Ishikawa (cell line): ENCODE data around the gene SCG3.

Source experiments
- CREB1 ChIP-seq: IDR thresholded peaks from 2 replicates; pipeline ENCODE4 v1.6.1; 2012; ENCODE audit warnings: low read depth
- EGR1 ChIP-seq: IDR thresholded peaks from 2 replicates; pipeline ENCODE4 v1.6.1; 2012
- EP300 ChIP-seq: IDR thresholded peaks from 2 replicates; pipeline ENCODE4 v1.6.1; 2012; ENCODE audit warnings: borderline replicate concordance
- MAX ChIP-seq: IDR thresholded peaks from 2 replicates; pipeline ENCODE4 v1.6.1; 2012
- RAD21 ChIP-seq: IDR thresholded peaks from 2 replicates; pipeline ENCODE4 v1.6.1; 2012; ENCODE audit warnings: low read depth

DNA sequence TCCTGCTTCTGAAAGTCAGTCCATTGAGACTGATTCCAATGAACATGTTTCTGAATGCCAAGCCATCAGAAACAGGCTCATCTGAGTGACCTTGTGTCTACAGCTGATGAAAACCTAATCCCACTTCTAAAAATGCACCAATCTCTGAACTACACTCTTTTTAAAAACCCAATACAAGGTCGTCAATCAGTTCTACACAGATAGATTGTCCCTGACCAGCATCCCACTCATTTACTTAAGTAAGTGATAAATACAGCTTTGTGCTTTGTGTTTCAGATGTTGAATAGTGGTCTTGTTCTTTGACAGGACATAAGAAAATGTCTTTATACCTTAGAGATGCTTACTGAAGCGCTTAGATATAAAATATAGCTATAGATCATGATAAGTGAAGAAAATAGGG, 20.2 kb upstream of the SCG3 start:
- TF ChIP-seq CREB1 (no peak), EGR1 (no peak), RAD21 (no peak), MAX (no peak), EP300 (no peak)
